ENCODE measurements around the gene SULF2. TPM values are rescaled to one million over a fixed set of nuclear protein-coding genes. Genes with fewer than 3 reads are reported as not detected.
A peak's percentile ranks its signal among the peaks of the same experiment; 100 is the strongest.

Gene SULF2
- total RNA-seq, 1 donor from 2014 or later = 62.1 TPM

DNA sequence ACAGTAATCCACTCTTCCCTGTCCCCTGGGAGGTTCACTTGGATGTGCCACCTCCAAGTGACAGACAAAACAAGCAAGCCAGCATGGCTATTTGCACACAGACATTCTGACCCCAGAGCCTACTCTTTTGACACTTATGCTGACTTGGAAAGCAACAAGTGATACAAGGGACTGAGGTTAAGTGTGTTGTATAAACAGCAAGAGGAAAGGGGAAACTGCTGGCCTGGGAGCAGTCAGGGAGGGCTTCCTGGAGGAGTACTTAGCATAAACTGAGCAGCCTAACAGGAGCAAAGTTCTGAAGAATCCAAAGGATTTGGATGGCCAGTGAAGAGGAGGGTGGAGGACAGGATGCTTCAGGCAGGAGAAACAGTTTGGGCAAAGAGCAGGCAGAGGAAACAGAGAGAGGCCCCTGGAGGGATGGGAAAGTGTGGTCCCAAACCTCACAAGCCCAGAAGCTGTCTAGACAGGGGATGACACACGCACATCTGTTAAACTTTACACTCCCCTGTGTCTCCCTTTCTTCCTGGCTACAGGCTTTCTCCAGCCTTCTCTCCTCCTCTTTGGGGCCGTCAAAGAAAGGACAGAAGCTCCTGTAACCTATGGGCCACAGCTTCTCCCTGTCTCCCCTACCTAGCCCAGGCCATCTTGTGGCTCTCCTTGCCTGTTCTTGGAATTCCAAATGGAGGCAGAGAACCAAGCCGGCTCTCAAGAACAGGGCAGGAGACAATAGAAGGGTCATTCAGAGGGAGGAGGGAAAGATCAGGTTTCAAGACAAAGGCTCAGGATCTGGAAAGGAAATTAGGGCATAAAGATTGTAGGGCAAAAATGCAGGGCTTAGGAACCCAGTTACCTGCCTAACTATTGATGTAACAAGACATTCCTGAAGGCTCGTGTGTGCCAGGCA, 19.3 kb downstream of the SULF2 start:
- peaks cover 10% of the 10 kb centered on the region for H3K27me3 Mint-ChIP-seq (ENCODE audit: unreplicated experiment)
- DNase-seq (ENCODE audit: low spot score) = no peak
- peaks cover 20% of the 10 kb centered on the region for H3K4me1 Mint-ChIP-seq (ENCODE audit: unreplicated experiment)
- peaks cover 7% of the 10 kb centered on the region for H3K36me3 Mint-ChIP-seq (ENCODE audit: low read depth, unreplicated experiment)
- peak overlapping the region; percentile 83 for H3K27ac Mint-ChIP-seq (ENCODE audit: unreplicated experiment)
- TF ChIP-seq, protein P1, sequence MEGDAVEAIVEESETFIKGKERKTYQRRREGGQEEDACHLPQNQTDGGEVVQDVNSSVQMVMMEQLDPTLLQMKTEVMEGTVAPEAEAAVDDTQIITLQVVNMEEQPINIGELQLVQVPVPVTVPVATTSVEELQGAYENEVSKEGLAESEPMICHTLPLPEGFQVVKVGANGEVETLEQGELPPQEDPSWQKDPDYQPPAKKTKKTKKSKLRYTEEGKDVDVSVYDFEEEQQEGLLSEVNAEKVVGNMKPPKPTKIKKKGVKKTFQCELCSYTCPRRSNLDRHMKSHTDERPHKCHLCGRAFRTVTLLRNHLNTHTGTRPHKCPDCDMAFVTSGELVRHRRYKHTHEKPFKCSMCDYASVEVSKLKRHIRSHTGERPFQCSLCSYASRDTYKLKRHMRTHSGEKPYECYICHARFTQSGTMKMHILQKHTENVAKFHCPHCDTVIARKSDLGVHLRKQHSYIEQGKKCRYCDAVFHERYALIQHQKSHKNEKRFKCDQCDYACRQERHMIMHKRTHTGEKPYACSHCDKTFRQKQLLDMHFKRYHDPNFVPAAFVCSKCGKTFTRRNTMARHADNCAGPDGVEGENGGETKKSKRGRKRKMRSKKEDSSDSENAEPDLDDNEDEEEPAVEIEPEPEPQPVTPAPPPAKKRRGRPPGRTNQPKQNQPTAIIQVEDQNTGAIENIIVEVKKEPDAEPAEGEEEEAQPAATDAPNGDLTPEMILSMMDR (IDR thresholded peaks at IDR 0.05; ENCODE audit: unreplicated experiment) = no peak
- no peaks in the 10 kb centered on the region for H3K9me3 Mint-ChIP-seq (ENCODE audit: unreplicated experiment)
- H3K4me3 Mint-ChIP-seq (ENCODE audit: unreplicated experiment) = peak overlapping the region; percentile 5

DNA sequence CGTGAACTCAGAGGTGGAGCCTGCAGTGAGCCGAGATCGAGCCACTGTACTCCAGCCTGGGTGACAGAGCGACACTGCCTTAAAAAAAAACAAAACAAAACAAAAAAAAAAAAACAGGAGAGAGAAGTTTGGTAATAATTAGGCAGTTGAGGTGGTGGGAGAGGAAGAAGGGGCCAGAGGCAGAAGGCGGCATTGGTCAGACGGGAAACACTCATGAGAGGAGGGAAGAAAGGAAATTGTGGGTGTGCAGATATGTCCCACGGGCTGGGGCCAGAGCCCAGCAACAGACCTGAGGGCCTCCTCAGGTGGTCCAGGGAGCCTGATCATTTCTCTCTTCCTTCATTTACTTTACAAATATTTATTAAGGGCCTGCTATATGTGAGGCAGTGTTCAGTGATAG, 20.0 kb downstream of the SULF2 start:
- Mint-ChIP-seq H3K27me3 (ENCODE audit: unreplicated experiment) (peaks cover 10% of the 10 kb centered on the region), H3K4me1 (ENCODE audit: unreplicated experiment) (peaks cover 20% of the 10 kb centered on the region), H3K9me3 (ENCODE audit: unreplicated experiment) (no peaks in the 10 kb centered on the region), H3K4me3 (ENCODE audit: unreplicated experiment) (peak overlapping the region; percentile 34), H3K36me3 (ENCODE audit: low read depth, unreplicated experiment) (peaks cover 7% of the 10 kb centered on the region), H3K27ac (ENCODE audit: unreplicated experiment) (peak overlapping the region; percentile 78)
- DNase-seq (ENCODE audit: low spot score) = no peak
- TF ChIP-seq, protein P1 (IDR thresholded peaks at IDR 0.05; ENCODE audit: unreplicated experiment) = no peak

DNA sequence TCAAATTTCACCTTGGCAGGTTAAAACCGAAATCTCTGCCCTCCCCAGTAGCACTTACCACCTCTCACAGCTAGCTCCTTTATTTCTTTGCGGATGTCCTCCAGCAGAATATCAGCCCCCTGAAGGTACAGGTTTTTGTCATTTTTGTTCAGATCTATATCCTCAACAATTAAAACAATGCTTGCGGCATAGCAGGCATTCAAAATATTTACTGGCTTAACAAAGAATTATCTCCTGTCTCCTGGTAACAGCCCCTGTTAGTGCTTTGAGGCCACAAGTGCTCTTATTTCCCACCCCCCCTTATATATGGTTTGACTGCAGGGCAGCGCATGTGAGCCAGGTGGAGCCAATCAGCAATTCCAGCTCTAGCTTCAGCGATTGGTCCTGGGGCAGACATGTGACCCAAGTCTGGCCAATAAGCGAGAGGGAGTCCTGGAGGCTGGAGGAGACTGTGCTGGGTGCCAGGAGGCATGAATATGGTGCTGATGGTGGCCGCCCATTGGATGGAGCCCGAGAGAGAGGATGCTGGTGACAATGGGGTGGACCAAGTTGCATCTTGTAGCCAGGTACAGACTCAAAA, 21.0 kb downstream of the SULF2 start:
- Mint-ChIP-seq H3K27ac (ENCODE audit: unreplicated experiment) (no peak overlapping the region), H3K9me3 (ENCODE audit: unreplicated experiment) (no peaks in the 10 kb centered on the region), H3K36me3 (ENCODE audit: low read depth, unreplicated experiment) (peaks cover 7% of the 10 kb centered on the region), H3K27me3 (ENCODE audit: unreplicated experiment) (peaks cover 10% of the 10 kb centered on the region), H3K4me3 (ENCODE audit: unreplicated experiment) (no peak overlapping the region), H3K4me1 (ENCODE audit: unreplicated experiment) (peaks cover 17% of the 10 kb centered on the region)
- TF ChIP-seq, protein P1 (IDR thresholded peaks at IDR 0.05; ENCODE audit: unreplicated experiment) = no peak
- no peak for DNase-seq (ENCODE audit: low spot score)

DNA sequence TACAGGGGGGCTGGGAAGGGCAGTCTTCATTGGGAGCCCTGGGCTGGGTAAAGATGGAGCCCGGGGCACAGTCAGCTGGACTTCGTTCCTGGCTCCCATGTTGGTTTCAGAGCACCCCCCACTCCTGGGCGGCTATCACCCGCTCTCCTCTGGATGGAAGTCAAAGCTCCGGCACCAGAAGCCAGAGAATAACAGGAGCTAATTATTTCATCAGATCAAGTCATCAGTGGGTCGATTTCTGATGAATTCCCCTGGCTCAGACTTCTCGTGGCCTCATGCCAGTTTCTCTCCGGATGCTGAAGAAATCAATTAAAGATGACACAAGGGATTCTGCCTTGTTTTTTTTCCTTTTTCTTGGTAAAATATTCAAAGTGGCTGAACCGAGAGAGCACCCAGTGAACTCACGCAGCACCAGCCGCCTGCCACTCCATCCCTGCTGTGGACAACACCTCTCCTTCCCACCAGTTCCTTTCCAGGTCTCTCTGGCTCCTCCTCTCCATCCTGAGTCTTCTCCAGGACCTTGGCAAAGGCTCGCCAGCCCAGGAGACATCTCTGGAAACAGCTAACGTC, 22.5 kb downstream of the SULF2 start:
- H3K4me3 Mint-ChIP-seq (ENCODE audit: unreplicated experiment) = no peak overlapping the region
- no peak for DNase-seq (ENCODE audit: low spot score)
- H3K27ac Mint-ChIP-seq (ENCODE audit: unreplicated experiment) = no peak overlapping the region
- no peaks in the 10 kb centered on the region for H3K9me3 Mint-ChIP-seq (ENCODE audit: unreplicated experiment)
- peaks cover 7% of the 10 kb centered on the region for H3K36me3 Mint-ChIP-seq (ENCODE audit: low read depth, unreplicated experiment)
- TF ChIP-seq, protein P1 (IDR thresholded peaks at IDR 0.05; ENCODE audit: unreplicated experiment) = no peak
- peaks cover 10% of the 10 kb centered on the region for H3K27me3 Mint-ChIP-seq (ENCODE audit: unreplicated experiment)
- peaks cover 17% of the 10 kb centered on the region for H3K4me1 Mint-ChIP-seq (ENCODE audit: unreplicated experiment)

Data from endothelial cell (in vitro differentiated cells).